ENCODE data around the gene SLC7A10.

DNA sequence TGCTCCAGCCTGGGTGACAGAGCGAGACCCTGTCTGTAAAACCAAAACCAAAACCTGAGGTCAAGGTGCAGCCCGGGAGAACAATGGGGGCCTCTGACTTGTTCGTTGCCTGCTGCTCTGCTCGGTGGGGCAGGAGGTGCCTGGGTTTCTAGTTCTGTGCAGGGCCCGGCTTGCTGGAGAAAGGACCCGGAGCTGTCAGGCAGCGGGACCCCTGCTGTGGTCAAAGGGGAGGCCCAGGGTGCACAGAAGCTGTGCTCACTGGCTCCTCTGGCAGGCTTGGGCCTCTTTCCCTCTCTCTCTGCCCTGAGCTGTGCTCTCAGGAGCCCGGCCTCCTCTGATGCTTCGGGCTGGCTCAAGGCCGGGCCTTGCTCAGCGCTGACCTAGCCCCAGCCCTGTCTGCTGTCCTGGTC, 28.1 kb downstream of the SLC7A10 start:
- TF ChIP-seq, protein P1, sequence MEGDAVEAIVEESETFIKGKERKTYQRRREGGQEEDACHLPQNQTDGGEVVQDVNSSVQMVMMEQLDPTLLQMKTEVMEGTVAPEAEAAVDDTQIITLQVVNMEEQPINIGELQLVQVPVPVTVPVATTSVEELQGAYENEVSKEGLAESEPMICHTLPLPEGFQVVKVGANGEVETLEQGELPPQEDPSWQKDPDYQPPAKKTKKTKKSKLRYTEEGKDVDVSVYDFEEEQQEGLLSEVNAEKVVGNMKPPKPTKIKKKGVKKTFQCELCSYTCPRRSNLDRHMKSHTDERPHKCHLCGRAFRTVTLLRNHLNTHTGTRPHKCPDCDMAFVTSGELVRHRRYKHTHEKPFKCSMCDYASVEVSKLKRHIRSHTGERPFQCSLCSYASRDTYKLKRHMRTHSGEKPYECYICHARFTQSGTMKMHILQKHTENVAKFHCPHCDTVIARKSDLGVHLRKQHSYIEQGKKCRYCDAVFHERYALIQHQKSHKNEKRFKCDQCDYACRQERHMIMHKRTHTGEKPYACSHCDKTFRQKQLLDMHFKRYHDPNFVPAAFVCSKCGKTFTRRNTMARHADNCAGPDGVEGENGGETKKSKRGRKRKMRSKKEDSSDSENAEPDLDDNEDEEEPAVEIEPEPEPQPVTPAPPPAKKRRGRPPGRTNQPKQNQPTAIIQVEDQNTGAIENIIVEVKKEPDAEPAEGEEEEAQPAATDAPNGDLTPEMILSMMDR (IDR thresholded peaks at IDR 0.05; ENCODE audit: poor library complexity, severe bottlenecking) = no peak
- TF ChIP-seq, protein P2, sequence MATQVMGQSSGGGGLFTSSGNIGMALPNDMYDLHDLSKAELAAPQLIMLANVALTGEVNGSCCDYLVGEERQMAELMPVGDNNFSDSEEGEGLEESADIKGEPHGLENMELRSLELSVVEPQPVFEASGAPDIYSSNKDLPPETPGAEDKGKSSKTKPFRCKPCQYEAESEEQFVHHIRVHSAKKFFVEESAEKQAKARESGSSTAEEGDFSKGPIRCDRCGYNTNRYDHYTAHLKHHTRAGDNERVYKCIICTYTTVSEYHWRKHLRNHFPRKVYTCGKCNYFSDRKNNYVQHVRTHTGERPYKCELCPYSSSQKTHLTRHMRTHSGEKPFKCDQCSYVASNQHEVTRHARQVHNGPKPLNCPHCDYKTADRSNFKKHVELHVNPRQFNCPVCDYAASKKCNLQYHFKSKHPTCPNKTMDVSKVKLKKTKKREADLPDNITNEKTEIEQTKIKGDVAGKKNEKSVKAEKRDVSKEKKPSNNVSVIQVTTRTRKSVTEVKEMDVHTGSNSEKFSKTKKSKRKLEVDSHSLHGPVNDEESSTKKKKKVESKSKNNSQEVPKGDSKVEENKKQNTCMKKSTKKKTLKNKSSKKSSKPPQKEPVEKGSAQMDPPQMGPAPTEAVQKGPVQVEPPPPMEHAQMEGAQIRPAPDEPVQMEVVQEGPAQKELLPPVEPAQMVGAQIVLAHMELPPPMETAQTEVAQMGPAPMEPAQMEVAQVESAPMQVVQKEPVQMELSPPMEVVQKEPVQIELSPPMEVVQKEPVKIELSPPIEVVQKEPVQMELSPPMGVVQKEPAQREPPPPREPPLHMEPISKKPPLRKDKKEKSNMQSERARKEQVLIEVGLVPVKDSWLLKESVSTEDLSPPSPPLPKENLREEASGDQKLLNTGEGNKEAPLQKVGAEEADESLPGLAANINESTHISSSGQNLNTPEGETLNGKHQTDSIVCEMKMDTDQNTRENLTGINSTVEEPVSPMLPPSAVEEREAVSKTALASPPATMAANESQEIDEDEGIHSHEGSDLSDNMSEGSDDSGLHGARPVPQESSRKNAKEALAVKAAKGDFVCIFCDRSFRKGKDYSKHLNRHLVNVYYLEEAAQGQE (IDR thresholded peaks at IDR 0.05; ENCODE audit: borderline replicate concordance) = no peak
- TF ChIP-seq TAF1 (IDR thresholded peaks at IDR 0.05; ENCODE audit: low read depth) = no peak
- TF ChIP-seq MXI1 (conservative IDR thresholded peaks at IDR 0.05; ENCODE audit: poor library complexity, severe bottlenecking) = no peak
- no peak for TF ChIP-seq SMC3 (conservative IDR thresholded peaks at IDR 0.05; ENCODE audit: poor library complexity)

All from neural cell (in vitro differentiated cells).